Stimulated activated CD8-positive, alpha-beta memory T cell treated with anti-CD3 and anti-CD28 coated beads, Interleukin-15, amount 100 ng/mL, for 4 hours (primary cell): ENCODE measurements around the gene CHAC1.

ENCODE experiments used
- DNase-seq, 2 donors: peaks; one replicate each; pipeline ENCODE4 v3.0.0-alpha.2; 2020; ENCODE audit warnings: low read depth in 2 of 2

CHAC1 gene

DNA sequence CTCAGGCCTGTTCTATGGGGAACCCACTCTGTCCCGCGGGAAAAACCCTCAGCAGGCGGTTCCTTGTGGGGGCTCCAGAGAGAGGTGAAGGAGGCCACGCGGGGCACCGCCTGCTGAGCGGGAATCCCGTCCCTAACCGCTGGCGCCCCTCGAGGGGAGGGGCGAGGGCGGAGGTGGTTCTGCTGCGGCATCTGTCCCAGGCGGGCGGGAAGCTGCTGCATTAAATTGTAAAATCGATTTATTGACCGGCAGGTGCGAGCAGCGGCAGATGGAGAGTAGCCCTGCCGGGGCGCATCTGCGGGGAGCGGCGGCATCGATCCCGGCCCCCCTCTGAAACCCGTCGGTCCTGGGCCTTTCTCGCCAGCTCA lies 27.8 kb upstream of the CHAC1 start:
- DNase-seq: no peak

DNA sequence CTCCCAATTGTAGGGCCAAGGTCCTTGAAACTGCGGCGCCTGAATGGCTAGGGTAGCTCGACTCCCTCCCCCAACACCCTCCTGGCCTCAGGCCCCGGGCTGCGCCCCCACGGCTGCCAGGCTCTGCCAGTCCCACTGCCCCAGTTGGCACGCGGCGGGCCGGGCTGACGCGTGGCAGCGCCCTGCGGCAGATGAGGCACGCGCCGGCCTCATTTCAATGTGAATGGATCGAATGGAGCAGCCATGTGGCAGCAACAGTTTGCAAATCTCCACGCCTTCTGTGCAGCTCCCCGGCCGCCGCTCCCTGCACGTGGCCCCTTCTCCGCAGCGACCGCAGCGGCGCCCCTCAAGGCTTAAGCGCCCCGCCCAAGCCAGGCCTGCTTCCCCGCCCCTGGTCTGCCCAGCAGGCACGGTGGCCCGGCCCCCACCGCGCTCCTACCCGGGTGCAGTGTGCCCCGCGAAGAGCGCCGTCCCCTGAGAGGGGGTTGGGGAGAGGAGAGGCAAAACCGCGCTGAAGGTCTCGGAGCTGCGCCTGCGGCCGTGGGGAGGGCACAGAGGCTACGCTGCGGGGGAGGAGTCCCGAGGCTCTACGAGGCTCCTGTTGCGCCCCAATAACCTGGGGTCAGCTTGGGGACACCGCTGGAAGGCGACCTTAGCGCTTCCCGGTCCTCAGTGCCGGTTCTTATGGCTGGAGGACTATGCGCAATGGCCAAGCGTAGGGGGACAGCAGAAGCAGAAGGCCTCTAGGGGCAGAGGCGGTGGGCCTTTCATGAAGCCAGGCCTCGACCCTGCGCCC lies 27.2 kb upstream of the CHAC1 start:
- no peak for DNase-seq

DNA sequence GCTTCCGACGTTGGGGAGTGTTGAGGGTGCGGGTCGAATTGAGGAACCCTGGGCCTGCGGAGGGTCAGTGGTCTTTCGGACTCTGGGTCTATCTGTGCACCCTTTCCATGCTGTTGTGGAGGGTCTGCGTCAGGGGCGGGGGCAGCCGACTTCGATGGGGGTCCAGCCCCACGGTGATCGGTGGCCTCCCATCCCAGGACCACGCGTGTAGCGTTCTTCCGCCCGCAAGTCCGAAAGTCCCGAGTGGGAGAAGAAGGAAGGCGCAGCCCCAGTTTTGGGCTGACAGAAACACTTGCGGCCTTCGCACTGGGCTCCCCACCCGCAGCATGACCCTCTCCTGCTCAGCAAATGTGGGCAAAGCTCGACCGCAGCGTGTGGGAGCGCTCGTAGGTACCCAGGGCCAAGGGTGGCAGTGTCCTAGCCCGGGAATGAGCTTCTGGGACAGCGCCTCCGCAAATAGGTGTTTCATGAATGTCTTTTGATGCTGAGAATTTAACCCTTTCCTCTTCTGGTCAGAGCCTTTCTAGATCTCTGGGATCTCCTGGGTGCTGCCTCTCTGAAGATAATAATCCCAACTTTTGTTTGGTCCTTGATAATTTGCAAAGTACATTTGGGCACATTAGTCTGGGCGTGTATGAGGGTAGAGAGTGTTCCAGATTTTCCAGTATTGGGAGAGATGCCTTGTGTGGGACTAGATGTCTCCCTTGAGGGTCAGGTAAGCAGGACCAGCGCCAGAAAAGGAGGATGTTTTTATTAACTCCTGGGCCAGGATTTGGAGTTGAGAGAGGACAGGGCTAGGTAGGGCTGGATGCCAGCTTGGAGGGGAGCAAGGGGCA lies 26.4 kb upstream of the CHAC1 start:
- DNase-seq: no peak

DNA sequence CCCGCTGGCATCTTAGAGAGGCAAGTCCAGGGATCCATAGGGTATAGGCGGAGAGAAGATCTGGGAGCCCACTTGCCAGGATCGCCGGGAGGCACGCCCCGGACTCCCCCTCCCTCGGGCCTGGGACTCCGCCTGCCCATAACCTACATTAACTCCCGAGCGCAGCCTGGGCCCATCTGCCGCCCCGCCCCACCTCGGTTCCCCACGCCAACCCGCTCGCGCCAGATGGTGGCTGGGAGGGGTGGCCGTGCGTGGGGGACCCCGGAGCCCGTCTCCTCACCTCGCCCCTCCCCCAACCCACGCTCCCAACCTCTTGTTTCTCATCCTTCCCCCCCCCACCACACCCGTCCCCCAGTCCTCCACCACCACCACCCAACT lies 25.8 kb upstream of the CHAC1 start:
- DNase-seq: no peak

DNA sequence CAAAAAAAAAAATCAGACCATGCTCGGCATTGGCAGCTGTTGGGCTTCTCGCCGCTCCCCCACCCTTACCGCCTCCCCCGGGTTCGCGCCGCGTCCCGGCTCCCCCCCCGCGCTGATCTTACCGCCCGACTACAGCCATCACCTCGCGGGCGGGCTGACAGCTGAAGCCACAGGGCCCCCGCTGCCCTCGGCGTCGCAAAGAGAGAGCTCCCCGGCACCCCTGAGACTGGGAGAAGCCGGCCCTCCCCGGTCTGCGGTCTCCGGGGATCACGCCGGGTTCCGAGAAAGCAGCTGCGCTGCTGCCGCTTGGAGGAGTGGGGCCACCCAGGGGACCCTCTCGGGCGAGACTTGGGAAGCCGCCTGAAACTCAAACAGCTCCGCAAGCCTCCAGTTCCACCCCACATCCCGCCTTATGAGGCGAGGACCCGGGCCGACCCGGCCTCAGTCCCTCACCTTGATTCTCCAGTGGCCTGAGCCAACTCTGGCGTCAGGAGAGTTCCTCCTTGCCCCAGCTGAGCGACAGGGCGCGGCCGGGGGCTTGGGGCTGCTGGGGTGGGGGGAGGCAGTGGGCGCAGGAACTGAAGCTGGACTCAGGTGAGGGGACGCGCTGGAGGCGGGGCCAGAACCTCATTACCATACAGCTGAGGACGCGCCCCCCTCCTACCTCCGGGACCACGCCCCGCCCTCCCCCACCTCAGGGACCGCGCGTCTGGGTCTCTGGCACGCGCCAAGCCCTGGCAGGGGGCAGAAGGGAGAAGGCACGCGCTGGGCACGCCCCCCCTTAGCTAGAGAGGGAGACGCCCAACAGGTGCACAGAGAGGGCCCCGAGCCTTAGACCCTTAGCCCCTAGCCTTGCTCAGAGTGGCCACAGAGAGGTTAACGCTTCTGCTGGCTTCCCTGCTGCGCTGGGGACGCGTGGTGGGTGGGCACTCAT lies 25.1 kb upstream of the CHAC1 start:
- no peak for DNase-seq

DNA sequence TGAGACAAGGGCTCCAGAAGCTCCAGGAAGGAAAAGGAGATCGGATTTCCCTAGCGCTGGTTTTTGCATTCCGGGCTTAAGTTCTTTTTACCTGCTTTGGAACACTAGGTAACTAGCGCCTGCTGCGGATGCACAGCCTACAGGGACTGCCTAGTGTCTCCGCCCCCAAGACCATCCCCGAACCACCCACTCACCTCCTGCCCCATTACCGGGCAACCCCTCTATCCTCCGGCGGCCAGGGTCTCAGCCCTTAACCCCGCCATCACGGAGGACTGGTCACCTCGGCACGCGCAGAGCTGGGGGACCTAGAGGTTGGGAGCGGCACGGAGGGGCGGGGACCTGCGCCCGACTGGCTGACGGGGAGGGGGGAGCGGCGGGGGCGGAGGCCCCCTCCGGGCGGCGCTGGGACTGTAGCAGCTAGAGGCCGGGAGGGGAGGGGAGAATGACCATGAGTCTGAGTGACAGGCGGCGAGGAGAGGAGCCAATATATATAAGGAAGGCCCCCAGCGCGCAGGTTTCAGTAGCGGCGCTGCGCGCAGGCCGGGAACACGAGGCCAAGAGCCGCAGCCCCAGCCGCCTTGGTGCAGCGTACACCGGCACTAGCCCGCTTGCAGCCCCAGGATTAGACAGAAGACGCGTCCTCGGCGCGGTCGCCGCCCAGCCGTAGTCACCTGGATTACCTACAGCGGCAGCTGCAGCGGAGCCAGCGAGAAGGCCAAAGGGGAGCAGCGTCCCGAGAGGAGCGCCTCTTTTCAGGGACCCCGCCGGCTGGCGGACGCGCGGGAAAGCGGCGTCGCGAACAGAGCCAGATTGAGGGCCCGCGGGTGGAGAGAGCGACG lies 24.2 kb upstream of the CHAC1 start, which contains the start of gene DLL4:
Gene DLL4 (plus strand): TSS at position 520 of the 839 bp plus-strand sequence. CDS start 329 bp downstream, outside the sequence.
- no peak for DNase-seq

DNA sequence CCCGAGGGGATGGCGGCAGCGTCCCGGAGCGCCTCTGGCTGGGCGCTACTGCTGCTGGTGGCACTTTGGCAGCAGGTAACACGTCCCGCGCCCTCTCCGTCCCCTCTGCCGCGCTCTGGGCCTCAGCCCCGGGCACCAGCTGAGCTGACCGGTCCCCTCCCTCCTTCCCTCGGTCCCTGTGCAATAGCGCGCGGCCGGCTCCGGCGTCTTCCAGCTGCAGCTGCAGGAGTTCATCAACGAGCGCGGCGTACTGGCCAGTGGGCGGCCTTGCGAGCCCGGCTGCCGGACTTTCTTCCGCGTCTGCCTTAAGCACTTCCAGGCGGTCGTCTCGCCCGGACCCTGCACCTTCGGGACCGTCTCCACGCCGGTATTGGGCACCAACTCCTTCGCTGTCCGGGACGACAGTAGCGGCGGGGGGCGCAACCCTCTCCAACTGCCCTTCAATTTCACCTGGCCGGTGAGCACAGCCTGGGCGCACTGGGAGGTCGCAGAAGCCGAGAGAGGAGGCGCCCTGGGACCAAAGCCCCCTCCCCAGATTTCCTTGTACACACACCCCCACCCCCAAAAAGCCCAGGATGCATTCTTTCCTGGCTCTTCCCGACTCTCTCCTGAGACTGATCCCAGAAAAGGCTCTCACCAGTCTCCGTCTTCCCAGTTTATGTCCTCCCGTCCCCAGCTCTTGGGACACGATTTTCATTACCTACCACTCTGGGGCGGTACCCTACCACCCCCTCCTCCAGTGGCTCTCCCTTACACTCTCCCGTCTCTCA lies 23.4 kb upstream of the CHAC1 start:
- DNase-seq: no peak

DNA sequence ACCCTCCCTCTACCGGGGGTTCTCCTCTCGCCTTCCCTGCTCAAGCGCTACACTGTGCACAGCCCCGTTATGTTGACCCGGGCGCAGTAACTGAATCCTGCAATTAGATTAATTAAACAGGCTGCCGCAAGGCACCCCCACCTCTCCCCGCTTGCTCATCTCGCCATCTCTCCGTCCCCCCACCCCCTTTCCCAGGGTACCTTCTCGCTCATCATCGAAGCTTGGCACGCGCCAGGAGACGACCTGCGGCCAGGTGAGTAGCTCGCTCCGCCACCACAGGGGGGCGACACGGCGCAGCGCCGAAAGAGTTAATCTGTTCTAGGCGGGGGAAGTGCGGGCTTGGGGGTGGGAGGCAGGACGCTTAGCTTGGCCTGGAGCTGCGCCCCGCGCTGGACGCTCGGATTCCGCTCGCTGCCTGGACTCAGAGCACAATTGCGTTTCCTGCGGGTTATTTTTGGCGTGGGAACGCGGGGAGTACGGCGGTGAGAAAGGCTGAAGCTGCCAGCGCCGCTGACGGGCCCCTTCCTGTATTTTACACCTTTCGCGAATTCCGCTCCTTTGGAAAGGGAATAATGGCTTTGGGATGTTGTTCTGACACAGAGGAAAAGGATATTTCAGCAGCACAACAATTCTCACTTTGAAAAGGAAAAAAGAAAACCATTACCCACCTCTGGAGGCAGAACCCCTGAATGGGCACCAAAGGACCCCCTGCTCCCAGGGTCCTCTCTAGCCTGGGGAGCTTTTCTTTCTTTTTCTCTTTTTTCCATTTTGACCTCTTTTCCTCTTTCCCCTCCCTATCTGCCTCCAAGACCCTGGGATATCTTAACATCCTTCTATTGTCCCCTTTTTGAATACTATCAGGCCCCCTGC lies 22.6 kb upstream of the CHAC1 start:
- no peak for DNase-seq

DNA sequence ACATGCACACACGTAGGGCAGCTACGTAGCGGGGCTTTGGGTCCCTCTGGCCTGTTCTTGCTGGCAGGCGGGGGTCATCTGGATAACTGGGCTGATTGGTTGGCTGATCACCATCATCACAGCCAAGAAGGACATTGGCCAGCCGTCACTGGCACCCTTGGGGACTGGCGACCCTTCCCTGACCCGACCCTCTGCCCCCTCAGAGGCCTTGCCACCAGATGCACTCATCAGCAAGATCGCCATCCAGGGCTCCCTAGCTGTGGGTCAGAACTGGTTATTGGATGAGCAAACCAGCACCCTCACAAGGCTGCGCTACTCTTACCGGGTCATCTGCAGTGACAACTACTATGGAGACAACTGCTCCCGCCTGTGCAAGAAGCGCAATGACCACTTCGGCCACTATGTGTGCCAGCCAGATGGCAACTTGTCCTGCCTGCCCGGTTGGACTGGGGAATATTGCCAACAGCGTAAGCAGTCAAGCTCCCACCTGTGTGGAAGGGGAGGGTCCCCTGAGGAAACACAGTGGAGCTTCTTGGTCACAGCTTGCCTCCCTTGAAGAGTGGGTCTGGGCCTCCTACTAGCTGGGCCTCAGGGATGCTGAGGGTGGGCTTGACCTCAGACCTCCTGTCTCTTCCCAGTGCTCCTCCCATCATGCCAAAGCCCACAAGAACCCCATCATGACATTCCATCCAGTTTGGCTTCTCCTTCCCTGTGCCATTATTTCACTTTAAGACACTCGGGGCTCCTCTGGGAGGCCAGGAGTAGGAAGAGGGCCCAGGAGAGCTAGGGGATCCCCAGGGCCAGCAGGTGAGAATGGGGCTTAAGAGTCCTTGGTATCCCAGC lies 21.8 kb upstream of the CHAC1 start:
- no peak for DNase-seq

DNA sequence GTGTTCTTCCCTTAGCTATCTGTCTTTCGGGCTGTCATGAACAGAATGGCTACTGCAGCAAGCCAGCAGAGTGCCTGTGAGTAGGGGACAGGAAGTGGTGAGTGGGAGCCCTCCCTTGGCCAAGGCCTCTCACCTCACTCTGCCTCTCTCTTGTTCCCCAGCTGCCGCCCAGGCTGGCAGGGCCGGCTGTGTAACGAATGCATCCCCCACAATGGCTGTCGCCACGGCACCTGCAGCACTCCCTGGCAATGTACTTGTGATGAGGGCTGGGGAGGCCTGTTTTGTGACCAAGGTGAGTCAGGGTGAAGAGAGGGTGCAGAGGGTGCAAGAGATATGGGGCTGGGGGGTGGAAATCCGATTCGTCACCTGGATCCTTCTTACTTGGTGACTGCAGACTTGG lies 21.1 kb upstream of the CHAC1 start:
- DNase-seq: no peak

DNA sequence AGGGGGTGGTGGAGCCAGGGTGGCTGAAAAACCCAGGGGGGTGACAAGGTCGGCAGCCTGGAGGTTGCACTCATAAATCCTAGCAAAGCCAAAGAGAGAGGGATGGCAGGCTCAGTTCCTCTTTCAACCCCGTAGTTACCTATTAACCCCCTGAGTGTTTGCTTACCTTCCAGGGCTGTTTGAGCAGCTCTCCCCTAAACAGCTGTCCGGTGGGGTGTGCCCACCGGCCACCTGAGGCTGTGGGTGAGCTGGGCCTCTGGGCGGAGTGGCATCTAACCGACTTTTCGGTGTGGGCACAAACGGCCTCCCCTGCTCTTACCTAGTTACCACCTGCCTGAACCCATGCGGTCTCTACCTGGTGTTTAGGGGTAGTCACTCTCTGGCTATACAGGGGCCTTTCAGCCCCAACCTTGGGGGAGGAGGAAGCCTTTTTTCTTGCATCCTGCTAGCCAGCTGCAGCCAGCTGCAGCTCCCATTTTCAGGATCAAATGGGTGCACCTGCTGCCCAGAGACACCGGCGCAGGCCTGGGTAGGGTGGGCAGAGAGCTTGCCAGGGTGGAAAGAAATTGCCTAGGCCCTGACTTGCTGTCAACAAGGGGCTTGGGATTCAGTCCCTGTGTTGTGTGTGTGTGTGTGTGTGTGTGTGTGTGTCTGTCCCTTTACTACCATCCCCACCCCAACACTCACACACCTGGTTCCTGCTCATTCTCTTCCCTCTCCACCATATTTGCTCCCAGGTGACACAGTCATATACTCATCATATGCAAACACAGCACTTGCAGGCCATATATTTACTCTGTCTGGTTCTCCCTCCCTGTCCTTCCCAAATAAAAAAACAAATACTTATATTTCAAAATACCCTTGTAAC lies 20.4 kb upstream of the CHAC1 start:
- no peak for DNase-seq

DNA sequence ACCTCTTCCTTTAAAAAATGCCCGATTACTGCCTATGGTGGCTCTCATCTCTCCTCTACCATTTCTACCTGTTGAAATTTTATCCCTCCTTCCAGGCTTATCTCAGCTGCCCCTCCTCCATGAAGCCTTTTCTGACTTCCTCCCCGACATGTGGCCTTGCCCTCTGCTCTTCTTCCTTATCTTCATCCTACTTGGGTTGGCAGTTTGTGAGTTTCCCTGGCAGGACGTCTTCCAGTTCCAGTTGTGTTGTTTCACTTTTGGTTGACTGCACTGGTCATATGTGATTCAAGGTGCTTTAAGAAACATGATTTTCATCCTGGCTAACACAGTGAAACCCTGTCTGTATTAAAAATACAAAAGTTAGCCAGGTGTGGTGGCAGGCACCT lies 19.8 kb upstream of the CHAC1 start:
- no peak for DNase-seq

DNA sequence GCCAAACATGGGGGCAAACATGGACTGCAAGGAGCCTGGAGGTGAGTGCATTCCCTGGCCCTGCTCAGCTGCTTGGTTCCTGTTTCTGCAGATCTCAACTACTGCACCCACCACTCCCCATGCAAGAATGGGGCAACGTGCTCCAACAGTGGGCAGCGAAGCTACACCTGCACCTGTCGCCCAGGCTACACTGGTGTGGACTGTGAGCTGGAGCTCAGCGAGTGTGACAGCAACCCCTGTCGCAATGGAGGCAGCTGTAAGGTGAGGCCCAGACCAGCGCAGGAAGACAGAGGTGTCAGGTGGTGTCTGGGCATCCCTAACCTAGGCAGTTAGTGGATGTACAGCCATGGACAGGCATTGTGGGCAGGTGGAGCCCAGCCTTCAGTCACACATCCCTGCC lies 18.8 kb upstream of the CHAC1 start:
- no peak for DNase-seq

DNA sequence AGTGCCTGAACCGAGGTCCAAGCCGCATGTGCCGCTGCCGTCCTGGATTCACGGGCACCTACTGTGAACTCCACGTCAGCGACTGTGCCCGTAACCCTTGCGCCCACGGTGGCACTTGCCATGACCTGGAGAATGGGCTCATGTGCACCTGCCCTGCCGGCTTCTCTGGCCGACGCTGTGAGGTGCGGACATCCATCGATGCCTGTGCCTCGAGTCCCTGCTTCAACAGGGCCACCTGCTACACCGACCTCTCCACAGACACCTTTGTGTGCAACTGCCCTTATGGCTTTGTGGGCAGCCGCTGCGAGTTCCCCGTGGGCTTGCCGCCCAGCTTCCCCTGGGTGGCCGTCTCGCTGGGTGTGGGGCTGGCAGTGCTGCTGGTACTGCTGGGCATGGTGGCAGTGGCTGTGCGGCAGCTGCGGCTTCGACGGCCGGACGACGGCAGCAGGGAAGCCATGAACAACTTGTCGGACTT lies 17.0 kb upstream of the CHAC1 start:
- DNase-seq: no peak

DNA sequence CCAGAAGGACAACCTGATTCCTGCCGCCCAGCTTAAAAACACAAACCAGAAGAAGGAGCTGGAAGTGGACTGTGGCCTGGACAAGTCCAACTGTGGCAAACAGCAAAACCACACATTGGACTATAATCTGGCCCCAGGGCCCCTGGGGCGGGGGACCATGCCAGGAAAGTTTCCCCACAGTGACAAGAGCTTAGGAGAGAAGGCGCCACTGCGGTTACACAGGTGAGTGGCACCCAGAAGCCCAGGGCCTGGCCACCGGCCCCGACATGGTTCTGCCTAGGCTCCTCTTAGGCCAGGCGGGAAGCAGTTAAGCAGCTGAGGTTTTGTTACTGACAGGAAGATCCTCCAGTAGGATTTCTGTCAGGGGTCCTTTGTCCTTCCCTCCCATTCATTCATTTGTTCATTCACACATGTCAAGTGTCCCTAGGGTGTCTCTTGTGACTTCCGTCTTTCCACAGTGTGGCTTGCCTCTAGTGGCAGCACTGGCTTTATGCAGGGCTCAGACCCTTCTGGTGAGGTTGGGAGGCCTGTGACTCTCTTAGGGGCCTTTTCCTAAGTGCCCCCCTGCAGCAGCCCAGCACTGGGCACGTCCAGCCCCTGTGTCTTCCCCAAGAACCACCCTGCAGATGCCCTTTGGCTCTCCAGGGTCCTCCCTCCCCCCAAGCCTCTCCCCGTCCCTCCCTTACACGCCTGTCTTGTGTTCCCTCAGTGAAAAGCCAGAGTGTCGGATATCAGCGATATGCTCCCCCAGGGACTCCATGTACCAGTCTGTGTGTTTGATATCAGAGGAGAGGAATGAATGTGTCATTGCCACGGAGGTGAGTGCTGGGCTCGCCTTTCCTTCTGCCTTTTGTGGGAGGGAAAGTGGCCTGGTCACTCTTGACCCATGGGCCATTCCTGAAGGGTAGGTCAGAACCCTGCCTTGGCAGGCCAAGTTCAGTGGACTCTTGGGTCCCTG lies 16.3 kb upstream of the CHAC1 start:
- no peak for DNase-seq
